K562 (cell line): ENCODE data around the gene MFSD6. TPM values are rescaled to one million over a fixed set of nuclear protein-coding genes. Genes with fewer than 3 reads are reported as not detected.

Experiments used
- ATAC-seq: fragments of 200-7000 bp; cut with Tn5 transposase; 3 replicates; pipeline ENCODE4 v1.9.1; 2020; ENCODE audit warnings: moderate library complexity
- BruUV-seq: library from RNA; stranded (reverse); fragments of 400-500 nt; replicated peaks from 2 replicates; lab custom pipeline; 2021; lab: Mats Ljungman, UMichigan
- CTCF ChIA-PET: fragments of 300-600 bp; formaldehyde crosslinking; extraction: SDS; loops from one replicate; lab custom pipeline; 2021; ENCODE audit warnings: low intra/inter-chr PET ratio; lab: Yijun Ruan, JAX
- POLR2A ChIA-PET: fragments of 300-600, 350-650 bp; sonication (Branson Sonifier 250); formaldehyde crosslinking; extraction: SDS; loops from one replicate; lab custom pipeline; 2021; ENCODE audit warnings: antibody characterized with exemption, inconsistent platforms; lab: Yijun Ruan, JAX
- DNase-seq, 4 experiments: peaks; one replicate each; pipeline versions ENCODE4 v3.0.0 to v3.0.0-alpha.2; 2011 to 2018; ENCODE audit warnings: low spot score in 3 of 4, mixed read lengths in 3 of 4; ENCODE audit errors: extremely low read depth in 1 of 4
- FAIRE-seq: peaks from 2 replicates; lab custom pipeline; 2011; peaks lifted over from hg19 to GRCh38; lab: Jason Lieb, UNC
- H2AFZ ChIP-seq: 2 replicates; pipeline ENCODE4 v1.6.0; 2011; ENCODE audit warnings: low read depth, low read length, control low read depth, inconsistent platforms
- H3K27ac ChIP-seq: fragments of 200-600 bp; 3 replicates; pipeline ENCODE4 v1.8.0; 2011; ENCODE audit warnings: low read depth, mild to moderate bottlenecking, control low read depth, inconsistent platforms, low read length, moderate library complexity, mixed read lengths; ENCODE audit errors: extremely low read depth
- H3K27me3 ChIP-seq, 2 experiments: fragments of 300-600 bp in 1 of 2; 2 replicates in 1 of 2; 3 replicates in 1 of 2; pipeline versions ENCODE4 v1.6.0 to v1.8.0; 2011; ENCODE audit warnings: inconsistent platforms in 2 of 2, low read length in 2 of 2, mild to moderate bottlenecking in 1 of 2, mixed read lengths in 1 of 2, moderate library complexity in 1 of 2; ENCODE audit not compliant: control insufficient read depth in 2 of 2, insufficient read depth in 2 of 2
- H3K36me3 ChIP-seq: fragments of 300-600 bp; 3 replicates; pipeline ENCODE4 v1.8.0; 2011; ENCODE audit warnings: mild to moderate bottlenecking, low read length, inconsistent platforms; ENCODE audit not compliant: control insufficient read depth, insufficient read depth
- H3K4me1 ChIP-seq, 2 experiments: fragments of 200-600 bp in 1 of 2; replicated peaks in 1 of 2; 2 replicates in 1 of 2; 3 replicates in 1 of 2; pipeline versions ENCODE4 v1.5.1 to v1.8.0; 2011; ENCODE audit warnings: inconsistent platforms in 2 of 2, low read length in 2 of 2, mild to moderate bottlenecking in 1 of 2, mixed read lengths in 1 of 2, moderate library complexity in 1 of 2; ENCODE audit not compliant: control insufficient read depth in 2 of 2, insufficient read depth in 2 of 2
- H3K4me2 ChIP-seq: 2 replicates; pipeline ENCODE4 v1.6.1; 2011; ENCODE audit warnings: low read length, control low read depth, inconsistent platforms, mixed read lengths; ENCODE audit not compliant: insufficient read depth
- H3K4me3 ChIP-seq: fragments of 200-600 bp; sonication (generic), shearing (Covaris generic); 2 replicates; pipeline ENCODE4 v1.5.1; 2016; ENCODE audit warnings: control low read depth, inconsistent platforms
- H3K79me2 ChIP-seq: fragments of 200-600 bp; 3 replicates; pipeline ENCODE4 v1.8.0; 2011; ENCODE audit warnings: low read length, inconsistent platforms; ENCODE audit not compliant: control insufficient read depth, insufficient read depth
- H3K9ac ChIP-seq, 2 experiments: 2 replicates each; pipeline versions ENCODE4 v1.6.0 to v1.6.1; 2011; ENCODE audit warnings: low read depth in 2 of 2, low read length in 2 of 2, control low read depth in 1 of 2, inconsistent platforms in 1 of 2, mild to moderate bottlenecking in 1 of 2, mixed read lengths in 1 of 2; ENCODE audit not compliant: insufficient read depth in 1 of 2
- H3K9me1 ChIP-seq: one replicate; pipeline ENCODE4 v1.6.0; 2011; ENCODE audit warnings: inconsistent platforms, mild to moderate bottlenecking, low read length, moderate library complexity; ENCODE audit not compliant: control insufficient read depth, insufficient read depth
- H3K9me3 ChIP-seq: replicated peaks from 2 replicates; pipeline ENCODE4 v1.5.1; 2011; ENCODE audit warnings: low read depth, low read length, inconsistent platforms; ENCODE audit not compliant: control insufficient read depth, insufficient read depth
- H4K20me1 ChIP-seq: replicated peaks from 2 replicates; pipeline ENCODE4 v1.6.1; 2011; ENCODE audit warnings: low read length, inconsistent platforms, mixed read lengths; ENCODE audit not compliant: control insufficient read depth, insufficient read depth
- ARID2 ChIP-seq: fragments of 450-650 bp; IDR thresholded peaks from 2 replicates; pipeline ENCODE4 v1.6.1; 2017; ENCODE audit warnings: antibody characterized with exemption, mild to moderate bottlenecking
- BACH1 ChIP-seq: fragments of 200-800 bp; sonication (Bioruptor generic); IDR thresholded peaks from 2 replicates; pipeline ENCODE4 v1.6.1; 2016; ENCODE audit warnings: missing genetic modification characterization, missing compliant biosample characterization
- FOXA3 ChIP-seq, 2 experiments: fragments of 450-650 bp in 1 of 2; sonication (generic) in 1 of 2; formaldehyde crosslinking; IDR thresholded peaks in 1 of 2; conservative IDR thresholded peaks in 1 of 2; 2 replicates each; pipeline versions ENCODE4 v1.4.0 to v1.8.0; 2020 to 2022; ENCODE audit warnings: mild to moderate bottlenecking in 2 of 2, missing genetic modification reagents in 1 of 2
- FOXO4 ChIP-seq: fragments of 450-650 bp; formaldehyde crosslinking; IDR thresholded peaks from 2 replicates; pipeline ENCODE4 v1.4.0; 2020; ENCODE audit warnings: mild to moderate bottlenecking, moderate library complexity
- GMEB1 ChIP-seq: fragments of 250-450 bp; sonication (Bioruptor Pico); IDR thresholded peaks from 2 replicates; pipeline ENCODE4 v1.4.0; 2020; ENCODE audit warnings: mild to moderate bottlenecking
- GTF2A2 ChIP-seq: IDR thresholded peaks from 2 replicates; pipeline ENCODE4 v1.6.1; 2016; ENCODE audit warnings: mild to moderate bottlenecking, missing genetic modification characterization, missing compliant biosample characterization
- HMGN3 ChIP-seq: IDR thresholded peaks from 2 replicates; pipeline ENCODE4 v1.6.1; 2011; ENCODE audit warnings: borderline replicate concordance, low read depth, mild to moderate bottlenecking, mixed read lengths, low read length; ENCODE audit not compliant: insufficient read length; ENCODE audit errors: extremely low read depth
- ILF3 ChIP-seq: fragments of 450-650 bp; IDR thresholded peaks from 2 replicates; pipeline ENCODE4 v1.6.1; 2018; ENCODE audit warnings: antibody characterized with exemption, mild to moderate bottlenecking, moderate library complexity, borderline replicate concordance
- KDM5B ChIP-seq: fragments of 200-600 bp; sonication (generic); IDR thresholded peaks from 2 replicates; pipeline ENCODE4 v1.6.1; 2012; ENCODE audit warnings: low read depth, mild to moderate bottlenecking, moderate library complexity, low read length, control low read depth, inconsistent platforms; ENCODE audit not compliant: insufficient replicate concordance
- MXD1 ChIP-seq: fragments of 250-450 bp; sonication (Bioruptor Pico); IDR thresholded peaks from 2 replicates; pipeline ENCODE4 v1.8.0; 2021; ENCODE audit warnings: borderline replicate concordance, mild to moderate bottlenecking, moderate library complexity; ENCODE audit not compliant: poor library complexity, severe bottlenecking
- RHOXF2B ChIP-seq: fragments of 250-450 bp; sonication (Bioruptor Pico); conservative IDR thresholded peaks from 2 replicates; pipeline ENCODE4 v1.5.1; 2021
- SRF ChIP-seq, 2 experiments: fragments of 250-450, 450-650 bp in 1 of 2; sonication (Bioruptor Pico) in 1 of 2; sonication (generic) in 1 of 2; formaldehyde crosslinking; IDR thresholded peaks; 2 replicates each; pipeline versions ENCODE4 v1.5.0 to v1.5.1; 2020 to 2022; ENCODE audit warnings: mild to moderate bottlenecking in 1 of 2, missing genetic modification reagents in 1 of 2
- TEAD1 ChIP-seq, 2 experiments: fragments of 450-650 bp in 1 of 2; sonication (generic) in 1 of 2; formaldehyde crosslinking; IDR thresholded peaks; 2 replicates each; pipeline versions ENCODE4 v1.4.0 to v1.8.0; 2020 to 2022; ENCODE audit warnings: mild to moderate bottlenecking in 2 of 2, missing genetic modification reagents in 1 of 2
- TFAP4 ChIP-seq: sonication (generic); formaldehyde crosslinking; IDR thresholded peaks from 2 replicates; pipeline ENCODE4 v1.8.0; 2022; ENCODE audit warnings: missing genetic modification reagents, mild to moderate bottlenecking, moderate library complexity, borderline replicate concordance
- ZKSCAN3 ChIP-seq: fragments of 250-450 bp; sonication (Bioruptor Pico); IDR thresholded peaks from 2 replicates; pipeline ENCODE4 v1.4.0; 2020
- ZNF707 ChIP-seq: fragments of 250-450 bp; sonication (Bioruptor Pico); conservative IDR thresholded peaks from 2 replicates; pipeline ENCODE4 v1.8.0; 2022; ENCODE audit warnings: inconsistent platforms, mild to moderate bottlenecking, moderate library complexity
- WGBS: fragments of 100-300 bp; shearing (Covaris generic); methylation state at CpG from one replicate; pipeline ENCODE4 v1.1.6; 2016; ENCODE audit warnings: low coverage, mixed read lengths; ENCODE audit not compliant: insufficient coverage; ENCODE audit errors: missing lambda C conversion rate; 5-methylcytosine and 5-hydroxymethylcytosine counted together
- in situ Hi-C: fragments of 300-500 bp; cut with MboI; formaldehyde crosslinking; loops from 4 replicates; pipeline ENCODE4 v1.15.0; 2018; ENCODE audit warnings: inconsistent platforms, mixed read lengths
- intact Hi-C: fragments of 100-400 bp; cut with micrococcal nuclease; formaldehyde crosslinking; loops from 2 replicates; pipeline ENCODE4 v1.14.2; 2022
- polyA plus RNA-seq, 8 experiments: library from polyadenylated mRNA; depleted of rRNA in 4 of 8; stranded (reverse) in 5 of 8; unstranded in 3 of 8; fragments of >200 nt; fragmentation: Nextera tagmentation in 2 of 8; fragmentation: Illumina TruSeq in 1 of 8; extraction: Ambion mirVana in 2 of 8; extraction: Trizol in 1 of 8; gene quantifications; 2 replicates each; pipeline versions ENCODE4 v1.2.1 to v1.2.3, GENCODE V29; 2011 to 2014; ENCODE audit warnings: inconsistent platforms in 1 of 8, missing spikeins in 1 of 8
- total RNA-seq, 7 experiments: library from RNA; depleted of rRNA in 6 of 7; stranded (reverse); fragments of >200 nt in 6 of 7; fragmentation: Illumina TruSeq in 2 of 7; extraction: Trizol in 2 of 7; gene quantifications; 2 replicates each; pipeline versions ENCODE4 v1.2.1 to v1.2.3, GENCODE V29; 2011 to 2021; ENCODE audit warnings: low replicate concordance in 1 of 7

MFSD6 gene
- total and polyA plus RNA-seq, 9 of the 15 experiments (the other 6 are each of a cell fraction or from before 2014, with no cell fraction given), result 1.1 to 7.9 (median 4.4) TPM

- TF ChIP-seq FOXA3 (CRISPR knock-in tag; conservative IDR thresholded peaks at IDR 0.05 in 1 of 2, IDR thresholded peaks at IDR 0.05 in 1 of 2) (no peak), TFAP4 (no peak), FOXO4 (no peak), RHOXF2B (CRISPR knock-in tag) (no peak), ZNF707 (no peak), GMEB1 (CRISPR knock-in tag) (no peak)
- TF ChIP-seq, all 486 proteins: peak for 0
Observed at GRCh38 chr2:190444976-190445375, 36.8 kb downstream of the MFSD6 start (continued).

- no peak for ATAC-seq
- H3K4me3 ChIP-seq, result no peak overlapping the region
- H3K27ac ChIP-seq, result no peak overlapping the region
- intact Hi-C loops, result no loop called here
- H2AFZ ChIP-seq, result no peak overlapping the region
- ChIA-PET CTCF (no interaction called here), POLR2A (no interaction called here)
- no peaks in the 10 kb centered on the region for H3K27me3 ChIP-seq
- no peak overlapping the region for H3K9ac ChIP-seq
- FAIRE-seq, result peak; percentile 6
- no peak overlapping the region for H3K4me2 ChIP-seq
- no TSS peak for BruUV-seq
- H3K9me1 ChIP-seq, result no peaks in the 10 kb centered on the region
- H4K20me1 ChIP-seq, result no peaks in the 10 kb centered on the region
- H3K36me3 ChIP-seq, result no peaks in the 10 kb centered on the region
- no peaks in the 10 kb centered on the region for H3K9me3 ChIP-seq
- WGBS, result 73% methylated on average over 2 of the region's 2 CpGs
- H3K79me2 ChIP-seq, result no peaks in the 10 kb centered on the region; the same call in 2 of the 3 replicates
- no peak for DNase-seq
- peaks cover 0 to 2% of the 10 kb centered on the region in 2 experiments; a peak in 3 of 5 replicates for H3K4me1 ChIP-seq
- in situ Hi-C loops, result no loop called here
- TF ChIP-seq TEAD1 (CRISPR knock-in tag; IDR thresholded peaks at IDR 0.05), result no peak
- TF ChIP-seq GTF2A2 (tag), result no peak
- no peak for TF ChIP-seq ARID2
- no peak for TF ChIP-seq ILF3
- TF ChIP-seq HMGN3, result no peak
- TF ChIP-seq MXD1 (CRISPR knock-in tag), result no peak
- no peak for TF ChIP-seq ZKSCAN3 (CRISPR knock-in tag)
- no peak for TF ChIP-seq BACH1
- no peak for TF ChIP-seq SRF (CRISPR knock-in tag; IDR thresholded peaks at IDR 0.05)
- TF ChIP-seq KDM5B, result no peak
Observed at GRCh38 chr2:190446193-190446592, 38.0 kb downstream of the MFSD6 start.
